Measurements from ENCODE around the gene CDCA3.

DNA sequence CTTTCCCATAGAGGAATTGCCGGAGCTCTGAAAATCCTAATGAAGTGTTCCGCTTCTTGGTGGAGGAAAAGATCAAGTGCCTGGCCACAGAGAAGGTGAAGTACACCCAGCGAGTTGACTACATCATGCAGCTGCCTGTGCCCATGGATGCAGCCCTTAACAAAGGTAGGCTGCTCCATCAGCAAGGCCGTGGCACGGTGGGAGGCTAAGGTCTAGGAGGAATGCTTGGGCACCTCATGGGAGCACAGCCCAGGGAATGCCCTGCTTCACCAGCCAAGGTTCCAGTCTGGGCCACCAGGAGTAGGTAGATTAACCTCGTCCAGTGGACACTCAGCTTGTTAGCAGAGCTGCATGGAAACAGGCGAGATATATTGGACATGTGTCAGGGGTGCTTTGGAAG, 9.9 kb upstream of the CDCA3 start:
- TF ChIP-seq, protein P1, sequence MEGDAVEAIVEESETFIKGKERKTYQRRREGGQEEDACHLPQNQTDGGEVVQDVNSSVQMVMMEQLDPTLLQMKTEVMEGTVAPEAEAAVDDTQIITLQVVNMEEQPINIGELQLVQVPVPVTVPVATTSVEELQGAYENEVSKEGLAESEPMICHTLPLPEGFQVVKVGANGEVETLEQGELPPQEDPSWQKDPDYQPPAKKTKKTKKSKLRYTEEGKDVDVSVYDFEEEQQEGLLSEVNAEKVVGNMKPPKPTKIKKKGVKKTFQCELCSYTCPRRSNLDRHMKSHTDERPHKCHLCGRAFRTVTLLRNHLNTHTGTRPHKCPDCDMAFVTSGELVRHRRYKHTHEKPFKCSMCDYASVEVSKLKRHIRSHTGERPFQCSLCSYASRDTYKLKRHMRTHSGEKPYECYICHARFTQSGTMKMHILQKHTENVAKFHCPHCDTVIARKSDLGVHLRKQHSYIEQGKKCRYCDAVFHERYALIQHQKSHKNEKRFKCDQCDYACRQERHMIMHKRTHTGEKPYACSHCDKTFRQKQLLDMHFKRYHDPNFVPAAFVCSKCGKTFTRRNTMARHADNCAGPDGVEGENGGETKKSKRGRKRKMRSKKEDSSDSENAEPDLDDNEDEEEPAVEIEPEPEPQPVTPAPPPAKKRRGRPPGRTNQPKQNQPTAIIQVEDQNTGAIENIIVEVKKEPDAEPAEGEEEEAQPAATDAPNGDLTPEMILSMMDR (IDR thresholded peaks at IDR 0.05) = no peak
- TF ChIP-seq POLR2AphosphoS5 (IDR thresholded peaks at IDR 0.05) = no peak

Measured in gastroesophageal sphincter (tissue), 3 donors.